GM19193 (cell line): ENCODE measurements around the gene ITGA3.

Experiments
- POLR2A ChIP-seq: IDR thresholded peaks from 4 replicates; pipeline ENCODE4 v1.6.1; 2011; ENCODE audit not compliant: insufficient read depth, insufficient read length; ENCODE audit errors: extremely low read depth

The ITGA3 gene

DNA sequence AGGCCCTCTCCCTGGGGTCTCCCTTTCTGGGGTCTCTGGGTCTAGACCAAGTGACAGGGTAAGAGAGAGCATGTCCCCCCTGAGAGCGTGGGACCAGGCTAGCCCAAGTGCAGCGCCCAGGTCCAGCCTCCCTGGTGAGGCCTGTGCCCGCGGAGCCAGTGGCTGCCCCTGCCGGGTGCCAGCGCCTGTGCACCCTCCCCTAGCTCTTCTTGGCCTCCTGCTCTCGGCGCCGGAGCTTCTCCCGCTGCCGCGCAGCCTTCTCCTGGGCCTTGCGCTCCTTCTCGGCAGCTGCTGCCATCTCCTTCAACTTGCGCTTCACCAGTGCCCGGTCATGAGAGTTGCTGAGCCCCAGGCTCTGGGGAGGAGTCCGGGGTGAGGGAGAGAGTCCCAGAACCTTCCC is 56.8 kb downstream of the ITGA3 start:
- no peak for TF ChIP-seq POLR2A

- TF ChIP-seq POLR2A, result no peak
These were observed 57.9 kb downstream of the ITGA3 start for GRCh38 chr17:50113624-50114320.

GRCh38 chr17:50114401-50114800 is 58.5 kb downstream of the ITGA3 start:
- no peak for TF ChIP-seq POLR2A

- TF ChIP-seq POLR2A, result no peak
These were observed 59.0 kb downstream of the ITGA3 start for GRCh38 chr17:50114849-50115357.

GRCh38 chr17:50115756-50116155 is 59.8 kb downstream of the ITGA3 start:
- no peak for TF ChIP-seq POLR2A

DNA sequence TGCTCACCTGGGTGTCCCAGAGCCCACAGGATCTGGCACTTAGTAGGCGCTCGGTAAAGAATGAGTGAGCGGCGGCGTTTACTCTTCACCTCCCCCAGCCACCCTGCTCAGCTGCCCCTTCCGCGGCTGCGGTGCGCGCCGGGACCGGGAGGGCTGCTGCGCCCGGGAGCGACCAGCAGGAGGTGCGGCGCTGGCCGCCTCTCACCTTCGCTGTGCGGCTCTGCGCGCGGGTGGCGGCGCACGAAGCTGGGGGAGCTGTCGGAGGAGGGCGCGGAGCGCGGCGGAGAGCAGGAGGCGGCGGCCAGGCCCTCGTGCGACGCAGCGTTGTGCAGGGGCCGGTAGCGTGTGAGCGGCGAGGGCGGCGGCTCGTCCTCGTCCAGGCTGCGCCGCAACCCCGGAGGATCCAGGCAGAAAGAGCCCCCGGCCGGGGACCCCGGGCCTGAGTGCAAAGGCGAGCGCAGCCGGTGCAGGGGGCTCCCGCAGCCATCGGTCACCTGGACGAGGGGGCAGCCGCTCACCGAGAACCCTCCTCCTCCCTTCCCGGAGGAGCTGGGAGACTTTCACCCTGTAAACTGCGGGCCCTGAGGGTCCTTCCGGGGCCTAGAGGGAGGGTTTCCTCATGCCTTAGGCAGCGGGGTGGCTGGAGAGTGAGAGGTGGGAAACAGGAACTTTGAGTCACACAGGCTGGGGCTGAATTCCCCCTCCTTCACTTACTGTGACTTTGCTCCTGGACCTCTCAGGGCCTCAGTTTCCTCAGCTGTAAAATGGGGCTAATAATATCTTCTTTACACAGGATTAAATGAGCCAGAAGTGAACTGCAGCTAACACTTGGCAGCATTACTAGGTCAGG is 61.5 kb downstream of the ITGA3 start:
- TF ChIP-seq POLR2A, result no peak

DNA sequence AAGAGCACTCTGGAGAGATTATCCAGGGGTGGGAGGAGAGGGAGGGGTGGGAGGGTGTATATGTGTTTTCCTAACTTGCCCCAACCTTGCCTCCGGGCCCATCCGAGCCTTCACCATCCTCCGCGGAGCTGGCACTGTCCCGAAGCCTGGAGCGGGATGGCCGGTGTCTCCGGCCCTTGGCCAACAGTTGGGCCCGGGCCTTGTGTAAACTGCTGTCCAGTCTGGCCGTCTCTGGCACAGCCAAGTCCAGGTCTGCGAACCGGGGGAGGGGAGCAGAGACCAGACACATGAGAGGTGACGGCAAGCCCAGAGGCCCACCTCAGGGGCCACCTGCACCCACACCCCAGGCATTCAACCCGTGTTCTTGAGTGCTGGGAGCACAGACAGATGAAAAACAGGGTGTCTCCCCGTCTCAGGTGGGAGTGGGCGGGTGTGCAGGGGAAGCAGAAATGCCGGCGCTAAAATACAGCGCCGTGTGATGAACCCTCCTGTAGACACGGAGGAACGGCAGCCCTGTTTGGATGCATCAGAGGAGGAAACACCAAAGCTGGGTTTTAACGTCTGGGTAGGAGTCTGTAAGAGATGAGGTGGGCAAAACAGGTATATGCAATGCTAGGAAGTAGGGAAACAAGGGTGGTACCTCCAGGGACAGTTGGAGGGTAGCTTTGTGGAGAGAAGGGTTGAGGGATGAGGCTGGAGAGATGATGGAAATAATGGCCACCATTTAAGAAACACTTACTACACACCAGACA is 62.3 kb downstream of the ITGA3 start:
- no peak for TF ChIP-seq POLR2A

DNA sequence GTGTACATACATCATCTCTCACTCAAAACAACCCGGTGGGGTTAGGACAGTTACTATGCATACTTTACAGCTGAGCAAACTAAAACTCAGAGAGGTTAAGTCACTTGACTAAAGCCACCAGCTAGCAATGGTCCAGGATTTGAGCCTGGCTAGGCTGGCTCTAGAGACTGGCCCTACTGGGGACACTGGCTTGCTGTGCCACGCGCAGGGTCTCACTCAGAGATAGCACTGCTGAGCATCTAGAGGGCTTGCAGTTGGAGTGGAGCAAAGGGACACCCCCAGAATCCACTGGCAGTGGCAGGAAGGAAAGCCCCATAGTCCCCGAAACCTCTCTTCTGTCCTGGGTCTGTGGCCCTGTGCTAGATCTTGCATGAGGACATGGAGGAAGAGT is 62.9 kb downstream of the ITGA3 start:
- no peak for TF ChIP-seq POLR2A

DNA sequence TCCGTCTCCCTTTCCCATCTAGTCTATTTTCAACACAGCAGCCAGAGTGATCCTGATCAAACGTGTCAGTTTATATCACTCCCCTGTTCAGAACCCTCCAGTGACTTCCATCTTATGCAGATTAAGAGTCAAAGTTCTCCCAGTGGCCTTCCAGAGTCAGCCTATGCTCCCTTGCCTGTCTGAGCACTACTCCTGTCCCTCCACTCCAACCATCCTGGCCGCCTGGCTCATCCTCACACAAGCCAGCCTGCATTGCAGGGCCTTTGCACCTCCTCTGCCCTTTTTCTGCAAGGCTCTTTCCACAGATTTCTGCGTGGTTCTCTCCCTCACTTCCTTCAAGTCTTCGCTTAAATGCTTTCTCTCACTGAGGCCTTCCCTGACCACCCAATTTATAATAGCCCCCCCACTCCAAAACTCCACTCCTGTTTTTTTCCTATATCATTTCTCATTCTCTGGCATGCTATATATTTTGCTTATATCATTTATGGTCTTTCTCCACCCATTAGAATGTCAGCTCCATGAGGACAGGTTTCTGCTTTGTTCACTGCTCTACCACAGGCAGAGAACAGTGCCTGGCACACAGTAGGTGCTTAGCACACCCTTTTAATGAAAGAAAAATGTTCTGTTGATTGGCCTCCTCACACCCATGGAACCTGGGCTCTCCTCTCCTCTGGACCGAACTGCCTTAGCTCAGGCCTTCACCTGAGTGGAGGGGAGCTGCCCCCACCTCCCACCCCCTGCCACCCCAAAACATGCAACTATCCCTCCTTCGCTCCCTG is 64.8 kb downstream of the ITGA3 start:
- TF ChIP-seq POLR2A, result no peak

GRCh38 chr17:50122945-50123344 is 67.0 kb downstream of the ITGA3 start:
- no peak for TF ChIP-seq POLR2A

- TF ChIP-seq POLR2A, result no peak
These were observed 67.9 kb downstream of the ITGA3 start for GRCh38 chr17:50123649-50124349.

GRCh38 chr17:50125420-50125997 is 69.6 kb downstream of the ITGA3 start:
- TF ChIP-seq POLR2A, result no peak

- TF ChIP-seq POLR2A, result no peak
These were observed 71.9 kb downstream of the ITGA3 start for GRCh38 chr17:50127697-50128361.
